ENCODE results near the gene COG7. TPM values are rescaled to one million over a fixed set of nuclear protein-coding genes. Genes with fewer than 3 reads are reported as not detected.

Gene COG7
- total RNA-seq, 1 experiment from 2014 or later: 17.9 TPM

- Mint-ChIP-seq H3K27me3 (ENCODE audit: low read depth) (no peaks in the 10 kb centered on the region; the same call in 1 of the 2 replicates), H3K9me3 (no peaks in the 10 kb centered on the region), H3K4me3 (no peak overlapping the region), H3K4me1 (no peaks in the 10 kb centered on the region), H3K27ac (no peak overlapping the region), H3K36me3 (ENCODE audit: insufficient read depth in 1 of 3, low read depth in 3 of 3) (peaks cover 28 to 62% (median 48%) of the 10 kb centered on the region in 3 experiments)
- no peak overlapping the region for H2BK20ac ChIP-seq (ENCODE audit: low read depth, low read length, poor library complexity, severe bottlenecking)
- H3K23ac ChIP-seq (ENCODE audit: insufficient read length, low read depth, low read length): no peak overlapping the region
- no peak overlapping the region for H3K9ac ChIP-seq (ENCODE audit: extremely low read depth, insufficient read length, low read length)
- H3K4me2 ChIP-seq (ENCODE audit: insufficient read depth, insufficient read length, low read length): no peak overlapping the region
- H2AK5ac ChIP-seq (ENCODE audit: insufficient read length, low read length): no peak overlapping the region
- no peaks in the 10 kb centered on the region for H3K27me3 ChIP-seq (ENCODE audit: insufficient read depth, low read length)
- no peak overlapping the region for H2BK5ac ChIP-seq (ENCODE audit: insufficient read length, low read length)
- H3K27ac ChIP-seq (ENCODE audit: insufficient read length, low read depth, low read length): no peak overlapping the region
- H4K91ac ChIP-seq (ENCODE audit: insufficient read length, low read depth, low read length): no peak overlapping the region
- H3K79me1 ChIP-seq (ENCODE audit: insufficient read depth, low read depth, low read length, poor library complexity, severe bottlenecking): no peaks in the 10 kb centered on the region
- H3K4me1 ChIP-seq (ENCODE audit: insufficient read depth, low read length): no peaks in the 10 kb centered on the region
- no peak overlapping the region for H3K18ac ChIP-seq (ENCODE audit: insufficient read length, low read depth, low read length)
- H4K5ac ChIP-seq (ENCODE audit: insufficient read length, low read depth, low read length): no peak overlapping the region
- H2BK15ac ChIP-seq (ENCODE audit: low read depth, low read length): no peak overlapping the region
- no CpG with 5 or more reads among the region's 4 CpGs for WGBS (ENCODE audit: extremely low coverage, insufficient read length, low lambda C conversion rate)
- no peak overlapping the region for H3K14ac ChIP-seq (ENCODE audit: insufficient read depth, low read length)
- H3K79me2 ChIP-seq (ENCODE audit: insufficient read depth, low read length): no peaks in the 10 kb centered on the region
- no peaks in the 10 kb centered on the region for H4K20me1 ChIP-seq (ENCODE audit: control insufficient read depth, insufficient read depth, insufficient read length)
- no peaks in the 10 kb centered on the region for H3K9me3 ChIP-seq (ENCODE audit: control insufficient read depth, low read depth, low read length)
- no peaks in the 10 kb centered on the region for H3K23me2 ChIP-seq (ENCODE audit: insufficient read length, low read depth, low read length, poor library complexity, severe bottlenecking)
- no peak overlapping the region for H3K56ac ChIP-seq (ENCODE audit: insufficient read length, low read depth, low read length)
- DNase-seq: no peak
- no peak overlapping the region for H3T11ph ChIP-seq (ENCODE audit: low read length)
- H2BK12ac ChIP-seq (ENCODE audit: insufficient read length, low read depth, low read length): no peak overlapping the region
- no peak for TF ChIP-seq CTCF (conservative IDR thresholded peaks at IDR 0.05)
- H2AFZ ChIP-seq (ENCODE audit: low read length): no peak overlapping the region
- H4K8ac ChIP-seq (replicated peaks; ENCODE audit: insufficient read length, low read depth, low read length): no peak overlapping the region
- no peak overlapping the region for H3K4ac ChIP-seq (ENCODE audit: low read depth, low read length)
- no peak overlapping the region for H2BK120ac ChIP-seq (ENCODE audit: low read depth, low read length, poor library complexity, severe bottlenecking)
These were observed 13.3 kb upstream of the COG7 start for GRCh38 chr16:23466162-23466885.

Measured in H9 (cell line).